Sigmoid colon (tissue), 4 donors: ENCODE measurements around the gene UBE2A.

ENCODE experiments used
- CTCF ChIP-seq, 4 experiments: fragments of 450-650 bp in 3 of 4; fragments of 200-600 bp in 1 of 4; IDR thresholded peaks; one replicate each; pipeline ENCODE4 v1.5.1; 2016 to 2019; ENCODE audit warnings: antibody characterized with exemption in 4 of 4, mild to moderate bottlenecking in 3 of 4, moderate library complexity in 2 of 4
- EP300 ChIP-seq, 4 donors: sonication (generic); formaldehyde crosslinking; IDR thresholded peaks; one replicate each; pipeline ENCODE4 v1.6.1; 2017; ENCODE audit warnings: antibody characterized with exemption in 4 of 4
- POLR2A ChIP-seq, 2 donors: fragments of 450-650 bp; IDR thresholded peaks; one replicate each; pipeline ENCODE4 v1.6.1; 2016; ENCODE audit warnings: antibody characterized with exemption in 2 of 2, mild to moderate bottlenecking in 2 of 2, moderate library complexity in 2 of 2

- TF ChIP-seq POLR2A (IDR thresholded peaks at IDR 0.05) (no peak), CTCF (IDR thresholded peaks at IDR 0.05) (no peak), EP300 (IDR thresholded peaks at IDR 0.05) (no peak)
Measured at GRCh38 chrX:119604766-119605463, 30.6 kb downstream of the UBE2A start.
